ENCODE measurements around the gene ABCB6.

DNA sequence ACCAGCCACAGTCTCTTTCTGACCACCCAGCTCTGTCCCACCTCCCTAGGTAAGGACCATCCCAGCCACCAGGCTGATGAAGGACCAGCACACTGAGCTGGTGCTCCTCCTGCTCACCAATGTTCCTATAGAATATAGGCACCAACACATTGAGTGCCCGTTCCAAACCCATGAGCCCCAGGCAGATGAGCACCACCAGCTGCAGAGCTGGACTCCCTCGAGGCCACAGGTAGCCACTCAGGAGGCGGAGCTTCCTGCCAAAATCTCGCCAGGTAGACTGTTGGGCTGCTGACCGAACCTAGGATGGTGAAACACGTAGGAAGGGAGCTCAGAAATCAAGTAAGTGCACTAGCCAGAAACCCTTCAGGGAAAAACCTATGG is 2.2 kb downstream of the ABCB6 start:
- TF ChIP-seq, protein P1, sequence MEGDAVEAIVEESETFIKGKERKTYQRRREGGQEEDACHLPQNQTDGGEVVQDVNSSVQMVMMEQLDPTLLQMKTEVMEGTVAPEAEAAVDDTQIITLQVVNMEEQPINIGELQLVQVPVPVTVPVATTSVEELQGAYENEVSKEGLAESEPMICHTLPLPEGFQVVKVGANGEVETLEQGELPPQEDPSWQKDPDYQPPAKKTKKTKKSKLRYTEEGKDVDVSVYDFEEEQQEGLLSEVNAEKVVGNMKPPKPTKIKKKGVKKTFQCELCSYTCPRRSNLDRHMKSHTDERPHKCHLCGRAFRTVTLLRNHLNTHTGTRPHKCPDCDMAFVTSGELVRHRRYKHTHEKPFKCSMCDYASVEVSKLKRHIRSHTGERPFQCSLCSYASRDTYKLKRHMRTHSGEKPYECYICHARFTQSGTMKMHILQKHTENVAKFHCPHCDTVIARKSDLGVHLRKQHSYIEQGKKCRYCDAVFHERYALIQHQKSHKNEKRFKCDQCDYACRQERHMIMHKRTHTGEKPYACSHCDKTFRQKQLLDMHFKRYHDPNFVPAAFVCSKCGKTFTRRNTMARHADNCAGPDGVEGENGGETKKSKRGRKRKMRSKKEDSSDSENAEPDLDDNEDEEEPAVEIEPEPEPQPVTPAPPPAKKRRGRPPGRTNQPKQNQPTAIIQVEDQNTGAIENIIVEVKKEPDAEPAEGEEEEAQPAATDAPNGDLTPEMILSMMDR (IDR thresholded peaks at IDR 0.05; ENCODE audit: borderline replicate concordance, extremely low read depth, low read length, poor library complexity, severe bottlenecking), result no peak
- TF ChIP-seq EZH2 (IDR thresholded peaks at IDR 0.05; ENCODE audit: borderline replicate concordance, low read depth, low read length, severe bottlenecking), result no peak

Measured in DND-41 (cell line).